Uterus (tissue), 4 donors: ENCODE results near the gene ANGEL1. TPM values are rescaled to one million over a fixed set of nuclear protein-coding genes. Genes with fewer than 3 reads are reported as not detected.

Experiments
- DNase-seq, 2 donors: peaks; one replicate each; pipeline ENCODE4 v3.0.0-alpha.2; 2019 to 2020
- H3K27ac ChIP-seq, 2 donors: fragments of 200-600 bp; sonication (generic); 1 replicate in 1 of 2; 2 replicates in 1 of 2; pipeline ENCODE4 v1.5.1; 2016 to 2018
- H3K27me3 ChIP-seq, 2 donors: fragments of 200-600 bp; sonication (generic); one replicate each; pipeline ENCODE4 v1.5.1; 2018 to 2019; ENCODE audit warnings: control low read depth in 1 of 2
- H3K36me3 ChIP-seq, 2 donors: fragments of 200-600 bp; sonication (generic); one replicate each; pipeline ENCODE4 v1.5.1; 2019; ENCODE audit warnings: control low read depth in 1 of 2
- H3K4me1 ChIP-seq, 2 donors: fragments of 200-600 bp; sonication (generic); one replicate each; pipeline ENCODE4 v1.5.1; 2018 to 2019; ENCODE audit warnings: control low read depth in 1 of 2
- H3K4me3 ChIP-seq, 2 donors: fragments of 200-600 bp; sonication (generic); 1 replicate in 1 of 2; 2 replicates in 1 of 2; pipeline ENCODE4 v1.5.1; 2018 to 2019; ENCODE audit warnings: mild to moderate bottlenecking in 1 of 2
- H3K9me3 ChIP-seq, 2 donors: fragments of 200-600 bp; sonication (generic); one replicate each; pipeline ENCODE4 v1.5.1; 2019; ENCODE audit warnings: control low read depth in 1 of 2
- POLR2A ChIP-seq, 2 donors: fragments of 450-650 bp; IDR thresholded peaks; one replicate each; pipeline ENCODE4 v1.6.1; 2016; ENCODE audit warnings: antibody characterized with exemption in 2 of 2, mild to moderate bottlenecking in 1 of 2, moderate library complexity in 1 of 2
- intact Hi-C: fragments of 100-400 bp; cut with DNase I; formaldehyde crosslinking; loops from one replicate; pipeline ENCODE4 v1.15.1; 2023; ENCODE audit warnings: low total_unique reads
- total RNA-seq, 4 donors: library from RNA; depleted of rRNA in 3 of 4; stranded (reverse); fragments of >200 nt in 3 of 4; gene quantifications; one replicate each; pipeline versions ENCODE4 v1.1.0 to v1.2.4, GENCODE V29; 2014 to 2023
- TF ChIP-seq, protein P1 (sequence below), 4 experiments: fragments of 200-600 bp in 2 of 4; fragments of 450-650 bp in 2 of 4; sonication (generic) in 2 of 4; IDR thresholded peaks; one replicate each; pipeline ENCODE4 v1.5.1; 2016 to 2019; ENCODE audit warnings: antibody characterized with exemption in 4 of 4, mild to moderate bottlenecking in 2 of 4, moderate library complexity in 1 of 4
- donor health status: DM: yes; HTN: yes; CAD: no.

ANGEL1 gene
- total RNA-seq, 4 donors from 2014 or later, result 4.1 to 24.4 (median 10.5) TPM

DNA sequence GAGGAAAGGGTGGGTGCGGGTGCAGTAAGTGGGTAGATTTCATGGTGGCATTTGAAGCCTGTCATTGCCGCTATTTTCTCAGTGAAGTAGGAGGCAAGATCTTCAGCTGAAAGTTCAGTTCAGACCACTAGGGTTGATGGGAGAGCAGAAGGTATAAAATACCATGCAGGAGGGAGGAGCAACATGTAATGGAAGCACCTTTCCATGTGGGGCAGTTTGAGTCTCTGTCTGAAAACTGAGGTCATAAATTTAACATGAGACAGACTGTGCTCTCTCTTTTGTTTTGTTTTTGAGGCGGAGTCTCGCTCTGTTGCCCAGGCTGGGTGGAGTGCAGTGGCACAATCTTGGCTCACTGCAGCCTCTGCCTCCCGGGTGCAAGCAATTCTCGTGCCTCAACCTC, 36.2 kb upstream of the ANGEL1 start:
- TF ChIP-seq, protein P1, sequence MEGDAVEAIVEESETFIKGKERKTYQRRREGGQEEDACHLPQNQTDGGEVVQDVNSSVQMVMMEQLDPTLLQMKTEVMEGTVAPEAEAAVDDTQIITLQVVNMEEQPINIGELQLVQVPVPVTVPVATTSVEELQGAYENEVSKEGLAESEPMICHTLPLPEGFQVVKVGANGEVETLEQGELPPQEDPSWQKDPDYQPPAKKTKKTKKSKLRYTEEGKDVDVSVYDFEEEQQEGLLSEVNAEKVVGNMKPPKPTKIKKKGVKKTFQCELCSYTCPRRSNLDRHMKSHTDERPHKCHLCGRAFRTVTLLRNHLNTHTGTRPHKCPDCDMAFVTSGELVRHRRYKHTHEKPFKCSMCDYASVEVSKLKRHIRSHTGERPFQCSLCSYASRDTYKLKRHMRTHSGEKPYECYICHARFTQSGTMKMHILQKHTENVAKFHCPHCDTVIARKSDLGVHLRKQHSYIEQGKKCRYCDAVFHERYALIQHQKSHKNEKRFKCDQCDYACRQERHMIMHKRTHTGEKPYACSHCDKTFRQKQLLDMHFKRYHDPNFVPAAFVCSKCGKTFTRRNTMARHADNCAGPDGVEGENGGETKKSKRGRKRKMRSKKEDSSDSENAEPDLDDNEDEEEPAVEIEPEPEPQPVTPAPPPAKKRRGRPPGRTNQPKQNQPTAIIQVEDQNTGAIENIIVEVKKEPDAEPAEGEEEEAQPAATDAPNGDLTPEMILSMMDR (IDR thresholded peaks at IDR 0.05), result no peak
- no peak for TF ChIP-seq POLR2A (IDR thresholded peaks at IDR 0.05)
- Histone ChIP-seq H3K36me3 (no peaks in the 10 kb centered on the region), H3K27ac (no peak overlapping the region), H3K27me3 (no peaks in the 10 kb centered on the region), H3K4me1 (no peaks in the 10 kb centered on the region), H3K4me3 (no peak overlapping the region), H3K9me3 (no peaks in the 10 kb centered on the region)
- intact Hi-C loops, result no loop called here
- no peak for DNase-seq

DNA sequence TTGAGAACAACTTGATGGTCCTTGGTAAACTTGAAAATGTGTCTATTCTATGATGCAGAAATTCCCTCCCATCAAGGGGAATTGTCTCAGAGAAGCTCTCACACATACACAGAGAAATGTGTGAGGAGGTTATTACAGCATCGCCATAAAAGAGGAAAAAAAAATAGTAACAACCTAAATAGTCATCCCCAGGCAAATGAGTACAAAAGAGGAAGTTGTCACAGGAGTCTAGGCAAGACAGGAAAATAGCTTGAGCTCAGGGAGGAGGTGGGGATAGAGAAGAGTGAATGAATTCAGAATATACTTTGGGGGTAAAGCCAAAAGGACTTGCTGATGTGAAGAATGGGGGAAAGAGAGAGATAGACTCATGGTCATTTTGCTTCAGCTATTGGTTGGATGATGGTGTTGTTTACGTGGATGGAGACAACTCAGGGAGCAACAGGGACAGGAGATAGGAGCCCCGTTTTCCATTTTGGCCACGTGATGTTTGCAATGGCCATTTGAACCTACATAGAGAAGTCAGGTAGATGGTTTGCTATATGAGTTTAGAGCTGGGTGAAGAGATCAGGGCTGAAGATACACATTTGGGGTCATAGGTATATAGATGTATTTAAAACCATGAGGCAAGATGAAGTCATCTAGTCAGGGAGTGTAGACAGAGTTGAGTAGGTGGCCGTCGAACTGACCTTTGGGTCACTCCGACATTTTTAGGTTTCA, 33.8 kb upstream of the ANGEL1 start:
- TF ChIP-seq, protein P1 (IDR thresholded peaks at IDR 0.05), result no peak
- no peak for TF ChIP-seq POLR2A (IDR thresholded peaks at IDR 0.05)
- H3K36me3 ChIP-seq, result no peaks in the 10 kb centered on the region
- H3K27ac ChIP-seq, result no peak overlapping the region
- no peaks in the 10 kb centered on the region for H3K9me3 ChIP-seq
- no peak for DNase-seq
- no peak overlapping the region for H3K4me3 ChIP-seq
- intact Hi-C loops, result no loop called here
- H3K4me1 ChIP-seq, result no peaks in the 10 kb centered on the region
- H3K27me3 ChIP-seq, result no peaks in the 10 kb centered on the region

DNA sequence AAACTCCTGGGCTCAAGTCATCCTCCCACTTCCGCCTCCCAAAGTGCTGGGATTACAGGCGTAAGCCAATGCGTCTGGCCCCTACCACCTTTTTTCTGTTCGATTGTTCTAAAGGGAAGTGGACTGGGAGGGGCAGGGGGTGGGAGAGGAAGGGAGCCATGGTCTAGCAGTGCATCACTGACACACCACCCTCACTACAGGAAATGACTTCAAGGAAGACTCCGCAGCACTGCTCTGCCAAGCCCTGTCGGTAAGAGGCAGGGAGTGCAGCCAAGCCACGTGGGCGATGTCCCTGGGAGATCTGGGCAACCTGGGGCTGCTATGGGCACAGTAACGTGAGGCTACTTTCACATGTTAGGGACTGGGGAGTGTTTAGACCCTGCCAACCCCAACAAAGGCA, 31.5 kb upstream of the ANGEL1 start:
- no peaks in the 10 kb centered on the region for H3K36me3 ChIP-seq
- DNase-seq, result peak; percentile 22 to 75
- TF ChIP-seq, protein P1 (IDR thresholded peaks at IDR 0.05), result peak in 3 of 4 experiments; percentile 5 to 31 (median 8)
- TF ChIP-seq POLR2A (IDR thresholded peaks at IDR 0.05), result no peak
- H3K27me3 ChIP-seq, result no peaks in the 10 kb centered on the region
- H3K27ac ChIP-seq, result peak overlapping the region; percentile 58
- intact Hi-C loops, result no loop called here
- no peak overlapping the region for H3K4me3 ChIP-seq
- H3K4me1 ChIP-seq, result no peaks in the 10 kb centered on the region
- H3K9me3 ChIP-seq, result no peaks in the 10 kb centered on the region

DNA sequence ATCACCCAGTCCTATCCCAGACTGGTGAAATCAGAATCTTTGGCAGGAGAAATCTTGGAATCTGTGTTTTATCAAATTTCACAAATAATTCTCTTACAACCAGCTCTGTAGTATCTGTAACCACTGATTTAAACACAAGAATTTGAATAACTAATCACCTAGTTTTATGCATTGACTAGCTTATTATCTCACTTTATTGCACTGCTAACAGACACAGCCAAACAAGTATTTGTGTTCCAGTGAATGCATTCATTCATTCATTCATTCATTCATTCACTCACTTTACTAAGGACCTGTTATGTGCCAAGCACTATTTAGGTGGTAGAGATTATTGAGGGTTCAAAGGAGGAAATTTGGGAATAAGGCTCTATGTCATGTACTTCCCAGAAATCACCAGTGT, 29.7 kb upstream of the ANGEL1 start:
- Histone ChIP-seq H3K36me3 (no peaks in the 10 kb centered on the region), H3K27ac (no peak overlapping the region), H3K4me1 (no peaks in the 10 kb centered on the region), H3K9me3 (no peaks in the 10 kb centered on the region), H3K27me3 (no peaks in the 10 kb centered on the region), H3K4me3 (no peak overlapping the region)
- DNase-seq, result no peak
- intact Hi-C loops, result no loop called here
- TF ChIP-seq, protein P1 (IDR thresholded peaks at IDR 0.05), result no peak
- TF ChIP-seq POLR2A (IDR thresholded peaks at IDR 0.05), result no peak

DNA sequence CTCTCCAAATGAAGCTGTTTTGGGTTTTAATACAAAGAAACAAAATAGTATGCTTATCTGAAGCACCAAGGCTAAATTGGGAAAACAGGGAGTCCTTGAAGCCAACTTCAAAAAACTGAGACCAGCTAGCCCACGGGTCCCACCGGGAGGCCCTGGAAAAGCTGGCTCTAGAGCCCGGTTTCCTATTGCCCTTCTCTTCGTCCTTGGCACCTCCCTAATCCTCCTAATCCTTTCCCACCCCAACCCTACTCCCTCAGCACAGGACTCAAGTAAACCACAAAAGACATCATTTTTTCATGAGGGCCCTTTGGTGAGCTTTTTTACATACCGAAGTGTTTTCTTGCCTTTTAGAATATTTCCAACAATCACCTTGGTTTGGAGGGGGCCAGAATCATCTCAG, 24.8 kb upstream of the ANGEL1 start:
- Histone ChIP-seq H3K27ac (no peak overlapping the region), H3K27me3 (no peaks in the 10 kb centered on the region), H3K4me1 (no peaks in the 10 kb centered on the region), H3K9me3 (no peaks in the 10 kb centered on the region), H3K4me3 (no peak overlapping the region), H3K36me3 (no peaks in the 10 kb centered on the region)
- no peak for DNase-seq
- TF ChIP-seq, protein P1 (IDR thresholded peaks at IDR 0.05), result no peak
- no peak for TF ChIP-seq POLR2A (IDR thresholded peaks at IDR 0.05)
- intact Hi-C loops, result no loop called here
